ENCODE results near the gene CACNA2D4.

CACNA2D4 gene

DNA sequence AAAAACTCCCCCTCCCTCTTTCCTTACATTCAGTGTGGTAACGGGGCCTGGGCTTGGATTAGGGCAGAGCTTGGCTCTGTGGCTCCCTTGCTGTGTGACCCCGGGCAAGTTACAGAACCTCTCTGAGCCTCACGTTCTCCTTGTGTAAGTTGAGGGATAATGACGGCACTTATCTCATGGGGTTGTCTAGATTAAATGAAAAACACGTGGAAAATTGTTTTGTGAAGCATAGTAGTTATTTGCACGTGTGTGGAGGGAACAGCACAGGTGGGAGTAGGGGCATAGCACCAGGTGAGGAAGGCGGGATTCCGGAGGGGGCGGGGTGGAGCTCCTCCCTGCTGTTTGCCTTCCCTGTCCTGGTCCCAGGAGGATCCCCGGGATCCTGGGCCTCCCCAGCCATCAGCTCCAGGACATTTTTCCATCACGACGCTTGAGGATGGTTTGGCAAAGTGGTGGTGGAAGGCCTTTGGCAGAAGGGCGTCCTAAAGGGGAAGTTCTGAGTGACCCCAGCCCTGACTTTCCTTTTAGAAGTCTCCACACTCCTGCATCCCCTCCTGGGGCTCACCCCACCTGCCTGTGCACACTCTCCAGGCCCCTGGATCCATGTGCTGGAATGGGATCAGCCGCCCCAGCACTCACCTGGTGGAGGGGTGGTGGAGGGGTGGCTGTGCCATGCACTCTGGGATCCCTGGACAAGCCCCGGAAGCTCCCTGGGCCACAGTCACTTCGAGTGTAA is 75.4 kb downstream of the CACNA2D4 start:
- no peak for DNase-seq

DNA sequence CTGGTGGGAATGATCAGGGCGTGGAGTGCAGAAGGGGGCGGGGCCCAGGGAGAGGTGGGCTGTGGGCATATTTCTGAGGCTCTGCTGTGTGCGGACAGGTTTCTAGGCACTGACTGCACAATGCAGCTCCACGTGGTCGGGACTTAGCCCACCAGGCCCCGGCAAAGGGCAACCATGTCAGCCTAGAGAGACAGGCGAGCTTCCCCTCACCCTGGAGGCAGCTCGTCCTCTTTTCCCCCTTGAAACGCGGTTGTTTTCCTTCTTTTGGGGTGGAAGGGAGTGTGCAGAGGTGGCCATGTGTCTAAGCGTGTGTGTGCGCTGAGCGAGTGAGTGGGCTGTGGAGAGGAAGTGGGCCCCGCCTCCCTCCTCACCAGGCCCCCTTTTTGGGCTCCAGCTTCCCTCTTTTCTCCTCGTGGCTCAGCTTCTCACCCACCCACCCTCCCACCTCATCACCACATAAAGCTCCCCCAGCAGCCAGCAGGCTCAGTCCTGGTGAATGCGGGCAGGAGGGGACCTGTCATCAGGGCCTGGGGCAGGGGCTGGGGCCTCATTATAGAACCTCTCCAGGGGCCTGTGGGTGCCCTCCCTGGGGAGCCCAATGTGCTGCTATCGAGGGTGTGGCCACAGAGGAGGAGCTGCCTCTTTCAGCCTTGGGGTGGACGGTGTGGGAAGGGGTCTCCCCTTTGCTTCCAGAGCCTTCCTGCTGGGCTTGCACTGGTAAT is 76.1 kb downstream of the CACNA2D4 start:
- no peak for DNase-seq

DNA sequence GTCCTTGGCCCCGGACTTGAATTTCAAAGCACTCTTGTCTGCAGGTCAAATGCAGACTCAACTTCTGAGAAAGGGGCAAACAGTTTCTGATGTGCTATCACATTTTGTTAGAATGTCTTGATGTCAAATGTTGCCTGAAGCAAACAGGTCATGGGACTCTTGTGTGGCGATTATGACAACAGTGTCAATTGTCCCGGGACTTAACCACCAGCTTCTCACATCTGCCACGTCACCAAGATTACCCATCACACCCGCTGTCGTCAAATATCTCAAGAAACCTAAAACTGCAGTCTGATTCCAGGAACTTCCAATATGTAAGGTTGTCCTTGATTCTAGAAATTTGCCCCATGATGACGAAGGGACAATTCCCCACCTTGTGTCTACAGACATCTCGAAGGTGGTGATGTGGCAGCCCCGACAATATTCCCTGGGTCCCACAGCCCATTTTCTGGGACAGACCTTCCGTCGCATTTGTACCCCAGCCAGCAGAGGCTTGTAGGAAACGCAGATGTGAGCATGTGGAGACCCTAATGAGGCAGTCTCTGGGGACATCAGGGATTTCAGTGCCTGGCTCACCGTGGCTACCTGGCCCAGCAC is 76.8 kb downstream of the CACNA2D4 start:
- DNase-seq = no peak

DNA sequence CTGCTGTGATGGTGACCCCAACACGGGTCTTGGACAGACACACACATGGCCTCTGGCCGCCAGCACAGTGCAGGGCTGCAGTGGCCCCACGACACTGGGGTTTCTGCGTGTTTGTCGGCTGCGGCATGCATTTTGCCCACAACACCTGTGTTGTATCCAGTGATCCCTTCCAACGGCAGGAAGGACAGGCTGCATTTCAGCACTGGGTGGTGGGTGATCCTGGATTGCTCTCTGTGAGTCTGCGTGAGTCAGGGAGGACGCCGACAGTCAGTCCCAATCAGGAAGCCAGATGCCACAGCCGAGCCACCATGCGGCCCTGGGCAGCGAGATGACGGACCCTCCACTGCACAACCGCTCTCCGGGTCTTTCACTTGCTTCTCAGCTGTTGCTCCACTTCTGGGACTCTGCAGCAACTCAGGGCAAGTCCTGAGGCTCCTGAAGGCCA is 77.4 kb downstream of the CACNA2D4 start:
- DNase-seq = no peak

DNA sequence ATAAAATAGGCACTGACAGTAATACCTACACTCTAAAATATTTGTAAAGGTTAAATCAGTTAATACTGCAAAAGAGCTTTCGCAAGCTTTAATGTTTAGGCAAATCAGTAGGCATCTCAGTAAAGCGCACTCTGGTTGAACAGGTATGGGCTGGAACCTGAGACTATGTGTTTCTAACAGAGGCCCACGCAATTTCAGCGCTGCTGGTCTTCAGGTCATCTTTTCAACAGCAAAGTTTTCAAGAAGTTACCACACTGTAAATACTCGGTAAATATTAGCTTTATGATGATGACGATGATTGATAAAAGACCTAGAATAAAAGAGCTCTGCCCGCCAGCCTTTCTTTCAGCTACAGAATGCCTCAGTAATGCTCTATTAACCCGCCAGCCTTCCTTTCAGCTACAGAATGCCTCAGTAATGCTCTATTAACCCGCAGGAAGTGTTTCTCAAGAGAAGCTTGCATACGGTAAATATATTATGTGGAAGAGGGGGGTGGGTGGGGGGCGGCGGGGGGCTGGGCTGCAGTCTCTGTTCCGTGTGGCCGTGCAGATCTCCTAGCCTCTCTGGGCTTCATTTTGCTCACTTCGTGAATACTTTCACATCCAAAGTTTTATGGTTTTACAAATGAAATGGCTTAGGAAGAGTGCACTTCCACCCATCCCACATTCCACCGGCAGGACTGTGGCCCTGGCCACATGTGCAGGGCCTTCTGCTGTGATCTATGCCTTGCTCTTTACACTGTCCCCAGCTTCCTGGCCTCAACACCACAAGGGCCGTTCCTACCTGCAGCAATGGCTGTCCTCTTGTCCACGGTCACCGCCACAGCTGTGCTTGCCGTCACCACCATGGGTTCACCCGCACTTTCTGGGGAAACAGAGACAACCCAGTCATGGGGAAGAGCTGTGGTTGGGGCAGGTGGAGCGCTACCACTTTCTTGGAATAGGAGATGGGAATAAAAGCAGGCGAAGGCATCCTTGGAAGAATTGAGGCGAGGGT is 78.2 kb downstream of the CACNA2D4 start:
- no peak for DNase-seq

DNA sequence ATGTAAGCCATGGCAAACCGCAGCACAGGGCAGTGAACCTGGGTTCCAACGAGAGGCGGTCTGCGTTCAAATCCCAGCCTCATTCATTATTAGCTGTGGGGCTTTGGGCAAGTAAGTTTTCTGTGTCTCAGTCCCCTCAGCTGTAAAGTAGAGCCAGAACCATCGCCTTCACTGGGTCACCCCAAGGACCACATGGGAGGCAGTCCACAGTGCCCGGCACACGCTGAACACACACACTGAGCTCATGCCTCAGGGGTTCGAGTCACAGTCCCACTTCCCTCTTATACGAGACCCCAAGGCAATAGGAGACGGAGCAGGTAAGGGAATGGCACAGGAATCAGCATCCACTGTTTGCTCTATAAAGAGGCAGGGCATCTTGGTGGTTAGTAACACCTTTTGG is 79.0 kb downstream of the CACNA2D4 start:
- DNase-seq = no peak

DNA sequence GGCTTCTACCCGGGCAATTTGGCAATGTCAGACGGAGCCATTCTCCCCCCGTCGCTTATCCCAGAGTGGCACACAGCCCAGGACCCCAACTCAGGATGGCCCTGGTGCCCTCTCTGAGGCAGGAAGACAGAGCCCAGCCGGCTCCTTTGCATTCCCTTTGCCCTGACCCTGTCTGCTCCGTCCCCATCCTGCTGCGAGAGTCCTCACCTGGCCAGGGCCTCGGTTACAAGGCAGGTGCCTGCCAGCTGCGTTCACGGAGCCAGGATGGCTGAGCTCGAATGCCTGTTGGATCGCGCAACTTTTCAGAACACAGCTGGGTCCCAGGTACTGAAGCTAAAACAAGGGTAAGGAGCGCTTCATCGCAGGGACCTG is 79.5 kb downstream of the CACNA2D4 start:
- DNase-seq = no peak

DNA sequence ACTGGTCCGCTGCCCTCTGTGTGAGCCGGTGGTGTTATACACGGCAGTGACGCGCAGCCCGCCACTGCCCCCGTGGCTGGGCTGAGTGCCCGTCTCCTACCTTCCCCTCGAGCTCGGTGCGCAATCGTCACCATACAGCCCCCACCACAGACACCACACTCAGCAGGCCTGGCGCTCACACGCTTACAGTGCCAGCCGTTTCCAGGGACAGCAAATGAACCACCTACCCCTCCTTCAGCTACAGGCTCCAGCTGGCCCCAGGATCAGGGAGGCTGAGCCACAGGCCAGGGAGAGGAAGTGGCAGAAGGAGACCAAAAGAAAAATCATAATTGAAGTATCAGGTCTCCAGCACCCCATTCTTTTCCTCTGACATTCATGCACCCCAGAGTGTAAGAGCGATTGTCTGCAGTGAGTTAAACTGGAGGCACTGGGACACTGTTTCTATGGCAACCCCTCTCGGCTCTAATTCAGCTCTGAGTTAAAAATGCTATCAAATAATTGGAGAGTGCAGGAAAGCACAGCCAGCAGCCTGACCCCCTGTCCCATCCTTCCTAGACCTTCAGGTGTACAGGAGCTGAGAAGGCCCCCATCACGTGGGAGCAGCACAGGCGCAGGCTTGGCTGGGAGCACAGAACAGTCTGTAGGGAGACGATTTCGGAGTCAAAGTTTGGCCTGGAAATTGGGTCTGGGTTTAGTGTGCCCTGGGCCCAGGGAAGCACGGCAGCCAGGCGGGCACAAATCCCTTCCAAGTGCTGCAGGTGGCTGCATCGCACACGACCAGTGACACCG is 80.1 kb downstream of the CACNA2D4 start:
- DNase-seq = peak; percentile 6

DNA sequence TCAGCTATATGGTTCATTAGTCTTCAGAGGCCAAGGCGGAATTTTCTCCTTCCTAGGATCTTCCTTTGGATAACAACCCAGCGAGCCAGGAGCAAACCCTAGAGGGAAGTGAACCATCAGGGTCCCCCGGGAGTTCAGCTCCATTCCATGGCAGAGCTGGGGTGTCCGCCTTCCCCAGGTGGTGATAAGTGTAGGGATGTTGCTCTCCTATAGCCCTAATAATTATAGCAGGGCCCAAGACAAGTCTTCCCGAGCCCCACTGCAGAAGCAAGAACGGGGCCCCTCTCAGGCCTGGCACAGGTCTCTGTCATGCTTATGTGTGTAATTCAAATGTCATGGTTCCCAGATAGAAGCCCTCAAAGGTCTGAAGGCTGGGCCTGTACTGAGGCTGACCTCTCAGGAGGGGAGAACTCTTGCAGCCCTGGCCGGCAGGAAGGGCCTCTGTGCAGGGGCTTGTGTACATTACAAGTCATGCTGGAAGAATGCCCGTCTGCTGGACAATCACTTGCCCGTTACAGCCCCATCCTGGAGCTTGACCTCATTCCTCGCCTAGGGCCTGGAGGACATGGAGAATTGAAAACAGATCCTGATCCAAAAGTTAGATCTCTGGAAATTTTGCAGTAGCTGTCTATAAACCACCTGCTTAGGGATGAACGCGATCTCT is 80.8 kb downstream of the CACNA2D4 start:
- no peak for DNase-seq

DNA sequence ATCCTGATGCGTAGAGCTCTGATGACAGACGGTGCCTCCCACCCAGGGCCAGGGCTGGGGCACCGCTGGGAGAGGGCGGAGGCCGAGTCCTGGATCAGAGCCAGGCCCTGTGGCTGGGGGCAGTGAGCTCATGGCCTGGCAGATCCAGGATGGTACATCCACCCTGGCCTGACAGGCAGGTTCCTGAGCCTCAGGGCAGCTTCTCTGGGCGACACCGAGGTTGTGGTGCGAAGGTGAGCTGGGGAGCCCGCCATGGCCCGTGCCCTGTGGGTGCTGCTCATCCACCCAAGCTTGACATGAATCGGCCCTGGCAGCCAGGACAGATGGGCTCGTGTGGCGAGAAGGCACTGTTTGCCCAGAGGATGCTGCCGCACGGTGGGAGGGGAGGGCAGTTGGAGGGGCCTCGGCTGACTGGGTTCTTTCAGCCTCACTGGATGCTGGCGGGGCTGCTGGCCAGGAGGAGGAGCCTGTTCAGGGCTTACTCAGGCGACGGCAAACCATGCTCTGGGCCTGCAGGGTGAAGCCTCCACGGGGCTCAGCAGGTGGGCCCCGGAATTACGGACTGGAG is 81.5 kb downstream of the CACNA2D4 start:
- DNase-seq = no peak

DNA sequence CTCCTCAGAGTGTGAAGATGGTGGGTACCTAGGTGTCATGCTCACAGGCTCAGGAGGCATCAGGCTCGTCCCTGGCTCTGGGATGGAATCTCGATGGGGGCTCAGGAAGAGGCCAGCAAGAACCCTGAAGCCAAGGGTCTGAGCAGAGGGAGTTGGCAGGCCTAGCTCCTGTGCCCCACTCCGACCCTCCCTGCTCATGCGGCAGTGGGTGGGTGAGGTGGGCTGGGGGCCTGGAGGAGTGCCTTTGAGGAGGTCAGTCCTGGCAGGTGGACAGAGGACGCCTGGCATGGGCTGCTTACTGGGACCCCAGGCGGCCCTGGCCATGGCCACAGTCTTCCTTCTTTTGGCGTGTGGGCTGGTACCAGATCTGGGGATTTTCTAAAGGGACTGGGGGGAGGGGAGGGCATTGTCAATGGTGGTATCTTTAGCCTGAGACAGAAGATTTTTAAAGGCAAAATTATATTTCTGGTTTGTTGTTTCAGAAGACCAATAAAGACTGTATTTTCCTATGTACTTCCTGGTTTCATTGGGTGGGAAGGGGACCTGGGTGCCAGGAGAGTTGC is 82.1 kb downstream of the CACNA2D4 start:
- no peak for DNase-seq

DNA sequence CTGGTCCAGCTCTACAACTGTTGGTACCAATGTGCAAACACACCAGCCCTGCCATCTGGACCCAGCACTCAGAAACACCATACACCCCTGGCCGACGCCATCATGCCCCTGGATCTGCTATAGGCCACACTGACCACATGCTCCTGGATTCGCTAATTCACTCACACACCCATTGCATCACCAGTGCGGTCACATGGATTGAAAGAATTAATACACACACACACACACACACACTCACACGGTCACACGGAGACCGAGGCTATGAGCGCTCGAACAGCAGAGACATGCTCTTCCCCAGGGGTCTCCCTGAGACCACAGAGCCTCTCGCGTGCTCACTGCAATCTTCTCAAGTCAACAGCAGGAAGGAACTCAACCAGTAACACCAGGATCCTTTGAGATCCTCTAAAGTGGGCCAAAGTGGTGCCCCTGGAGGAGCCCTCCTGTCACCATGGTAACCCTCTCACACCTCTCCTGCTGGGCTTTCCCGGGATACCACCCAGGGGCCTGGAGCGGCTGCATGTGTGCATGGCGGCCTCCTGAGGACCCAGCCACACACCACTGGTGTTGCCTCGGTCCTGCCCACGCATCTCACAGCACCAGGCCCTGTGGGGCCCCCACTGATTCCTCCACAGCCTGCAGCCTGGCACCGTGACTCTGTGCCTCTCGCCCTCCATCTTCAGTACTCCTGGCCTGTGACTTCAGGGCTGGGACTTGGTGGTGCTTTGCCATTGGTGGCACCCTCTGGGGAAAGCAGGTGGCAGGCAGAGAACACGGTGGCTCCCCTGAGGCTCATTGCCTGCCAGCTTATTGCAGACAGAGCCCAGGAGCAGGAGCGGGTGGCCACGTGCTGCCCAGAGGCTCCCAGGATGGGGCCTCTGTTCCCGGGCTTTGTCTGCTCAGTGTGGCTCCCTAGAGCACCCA is 83.0 kb downstream of the CACNA2D4 start:
- no peak for DNase-seq

DNA sequence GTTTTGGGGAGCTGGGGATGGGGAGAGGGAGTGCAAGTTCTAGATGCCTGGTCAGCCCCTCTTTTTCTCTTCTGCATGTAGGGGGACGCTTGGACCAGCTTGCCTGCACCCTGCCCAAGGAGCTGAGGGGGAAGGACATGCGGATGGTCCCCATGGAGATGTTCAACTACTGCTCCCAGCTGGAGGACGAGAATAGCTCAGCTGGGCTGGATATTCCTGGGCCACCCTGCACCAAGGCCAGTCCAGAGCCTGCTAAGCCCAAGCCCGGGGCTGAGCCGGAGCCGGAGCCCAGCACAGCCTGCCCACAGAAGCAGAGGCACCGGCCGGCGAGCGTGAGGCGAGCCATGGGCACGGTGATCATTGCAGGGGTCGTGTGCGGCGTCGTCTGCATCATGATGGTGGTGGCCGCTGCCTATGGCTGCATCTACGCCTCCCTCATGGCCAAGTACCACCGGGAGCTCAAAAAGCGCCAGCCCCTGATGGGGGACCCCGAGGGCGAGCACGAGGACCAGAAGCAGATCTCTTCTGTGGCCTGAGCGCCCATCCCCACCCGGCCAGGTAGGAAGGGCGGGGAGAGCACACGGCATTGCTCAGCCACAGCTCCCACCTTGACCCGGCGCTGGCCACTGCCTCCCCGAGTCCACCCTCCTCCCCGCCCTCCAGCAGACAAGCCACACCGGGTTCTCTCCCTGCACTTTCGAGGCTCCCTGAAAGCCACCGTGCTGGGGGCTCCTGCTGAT is 84.1 kb downstream of the CACNA2D4 start:
- no peak for DNase-seq

DNA sequence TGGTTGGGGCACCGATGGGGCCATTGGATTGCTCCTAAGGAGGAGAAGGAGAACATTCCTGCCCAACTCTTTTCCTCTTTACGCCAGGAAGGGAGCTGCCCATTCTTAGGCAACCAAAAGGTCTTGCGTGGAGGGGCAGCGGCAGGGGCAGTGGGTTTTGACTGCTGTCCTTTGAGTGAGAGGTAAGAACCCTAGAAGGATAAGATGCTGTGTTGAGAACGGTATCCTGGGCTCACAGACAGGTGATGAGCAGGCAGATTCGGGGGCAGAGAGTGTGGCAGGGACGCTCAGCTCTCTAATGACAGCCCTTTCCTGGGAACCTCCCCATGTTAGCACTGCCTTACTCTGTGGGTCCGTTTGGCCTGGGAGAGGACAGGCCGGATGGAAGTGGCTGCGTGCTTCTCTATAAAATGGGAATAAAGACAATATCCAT is 84.8 kb downstream of the CACNA2D4 start:
- no peak for DNase-seq

DNA sequence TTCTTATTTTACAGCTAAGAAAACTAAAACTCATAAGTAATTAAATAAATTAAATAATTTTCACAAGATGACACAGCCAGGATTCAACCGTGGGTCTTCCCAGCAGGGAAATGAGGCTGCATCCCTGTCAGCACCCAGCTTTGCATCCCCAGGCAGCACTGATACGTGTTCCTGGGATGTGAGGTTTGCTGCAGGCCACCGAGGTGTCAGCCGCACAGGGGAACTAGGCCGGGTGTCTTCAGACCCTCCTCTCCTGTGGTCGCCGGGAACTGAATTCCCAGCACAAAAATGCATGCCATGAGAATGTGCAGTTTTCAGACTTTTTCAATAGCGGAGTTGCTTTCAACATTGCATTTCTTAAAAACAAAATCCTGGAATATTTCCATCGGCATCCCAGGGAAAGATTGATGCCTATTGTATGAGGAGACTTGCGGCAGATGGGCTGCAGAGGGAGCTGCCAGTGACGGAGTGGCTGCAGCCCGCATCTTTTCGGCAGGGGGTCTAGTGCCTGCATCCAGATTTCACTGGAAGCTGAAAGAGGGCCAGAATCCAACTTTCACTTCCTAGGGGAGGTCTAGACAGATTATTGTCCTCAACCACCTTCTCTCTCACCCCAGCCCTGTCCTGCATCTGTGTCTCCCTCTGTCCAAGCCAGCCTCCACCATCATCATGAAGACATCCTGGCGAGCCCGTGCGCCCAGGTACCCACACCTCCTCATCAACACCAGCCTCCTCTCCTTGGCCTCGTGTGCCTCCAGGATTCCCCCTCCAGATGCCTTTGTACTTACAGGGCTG is 85.5 kb downstream of the CACNA2D4 start:
- no peak for DNase-seq

DNA sequence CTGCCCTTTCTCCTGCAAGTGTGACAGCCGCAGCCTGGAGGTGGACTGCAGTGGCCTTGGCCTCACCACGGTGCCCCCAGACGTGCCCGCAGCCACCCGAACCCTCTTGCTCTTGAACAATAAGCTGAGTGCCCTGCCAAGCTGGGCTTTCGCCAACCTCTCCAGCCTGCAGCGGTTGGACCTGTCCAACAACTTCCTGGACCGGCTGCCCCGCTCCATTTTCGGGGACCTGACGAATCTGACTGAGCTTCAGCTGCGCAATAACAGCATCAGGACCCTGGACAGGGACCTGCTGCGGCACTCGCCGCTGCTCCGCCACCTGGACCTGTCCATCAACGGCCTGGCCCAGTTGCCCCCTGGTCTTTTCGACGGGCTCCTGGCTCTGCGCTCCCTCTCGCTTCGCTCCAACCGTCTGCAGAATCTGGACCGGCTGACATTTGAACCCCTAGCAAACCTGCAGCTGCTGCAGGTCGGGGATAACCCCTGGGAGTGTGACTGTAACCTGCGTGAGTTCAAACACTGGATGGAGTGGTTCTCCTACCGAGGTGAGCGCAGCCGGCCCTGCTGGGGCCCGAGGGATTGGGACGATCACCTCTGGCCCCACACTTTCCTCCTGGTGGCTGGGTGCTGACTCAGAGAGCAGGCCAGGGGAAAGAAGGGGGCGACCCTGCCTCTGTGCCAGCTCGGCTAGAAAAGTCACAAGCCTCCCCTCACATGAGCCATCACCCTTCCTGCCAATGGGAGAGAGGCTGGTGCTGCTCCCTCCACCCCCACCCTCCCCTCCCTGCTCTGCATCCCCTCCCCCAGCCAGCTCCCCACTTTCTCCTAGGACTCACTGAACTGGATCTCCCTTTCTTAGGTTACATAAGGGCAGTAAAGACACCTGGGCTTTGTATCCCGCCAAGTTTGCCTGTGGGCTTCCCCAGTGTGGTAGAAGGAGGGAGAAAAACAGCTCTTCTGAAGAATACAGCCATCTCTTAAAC is 87.2 kb downstream of the CACNA2D4 start:
- no peak for DNase-seq

DNA sequence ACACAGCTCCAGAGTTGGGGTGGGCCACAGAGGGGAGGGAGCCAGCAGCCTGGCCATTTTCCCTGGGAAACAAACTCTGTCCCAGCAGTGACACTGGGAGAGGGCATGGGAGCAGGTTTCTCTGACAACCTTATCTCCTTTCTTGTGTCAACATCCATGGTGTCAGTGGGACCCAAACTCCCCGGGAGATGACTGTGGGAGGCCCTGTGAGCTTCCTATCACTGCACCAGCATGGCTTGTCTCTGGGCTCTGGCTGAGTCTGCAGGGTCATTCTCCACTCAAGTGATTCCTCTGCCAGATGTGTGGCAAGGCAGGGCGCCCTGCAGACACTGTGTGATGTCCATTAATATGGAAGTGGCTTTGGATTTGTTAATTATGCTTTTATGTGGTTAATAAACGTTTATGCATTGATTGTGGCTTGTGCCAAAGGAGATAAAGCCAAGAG is 88.0 kb downstream of the CACNA2D4 start:
- DNase-seq = no peak

All from NCI-H2227 treated with DMSO at 0.1 percent for 48 hours (cell line).